Coronary artery (tissue), 2 donors: ENCODE measurements around the gene KRTAP5-11.

Source experiments
- DNase-seq: peaks from one replicate; pipeline ENCODE4 v3.0.0-alpha.2; 2017; ENCODE audit warnings: low spot score
- H3K27ac ChIP-seq, 2 donors: fragments of 200-600 bp; sonication (generic); one replicate each; pipeline ENCODE4 v1.5.1; 2016 to 2019
- H3K4me3 ChIP-seq: fragments of 200-600 bp; sonication (generic); 2 replicates; pipeline ENCODE4 v1.5.1; 2016; ENCODE audit warnings: mild to moderate bottlenecking, moderate library complexity
- CTCF ChIP-seq: fragments of 200-600 bp; sonication (generic); IDR thresholded peaks from one replicate; pipeline ENCODE4 v1.5.1; 2019; ENCODE audit warnings: antibody characterized with exemption

KRTAP5-11 gene

DNA sequence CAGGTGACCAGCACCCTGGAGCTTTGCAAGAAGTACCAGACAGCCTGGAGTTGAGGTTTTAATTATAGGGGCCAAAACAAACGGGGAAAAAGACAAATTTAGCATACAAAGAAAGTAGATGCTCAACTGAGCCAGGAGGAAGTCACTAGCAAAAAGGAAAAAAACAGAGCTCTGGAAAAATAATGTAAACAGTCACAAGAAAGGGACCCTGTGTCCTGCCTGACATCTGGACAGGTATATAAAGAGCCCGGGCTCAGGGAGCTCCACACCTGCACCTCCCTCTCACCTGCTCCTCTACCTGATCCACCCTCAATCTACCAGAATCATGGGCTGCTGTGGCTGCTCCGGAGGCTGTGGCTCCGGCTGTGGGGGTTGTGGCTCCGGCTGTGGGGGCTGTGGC is 17.4 kb downstream of the KRTAP5-11 start, which contains the start of gene KRTAP5-10:
KRTAP5-10 (plus strand) TSS at position 301 of the 400 bp plus-strand sequence; CDS start at position 326, 25 bp downstream.
- H3K27ac ChIP-seq = no peak within 1 kb of the TSS
- DNase-seq = no peak
- no peak for TF ChIP-seq CTCF
- H3K4me3 ChIP-seq = no peak within 1 kb of the TSS

DNA sequence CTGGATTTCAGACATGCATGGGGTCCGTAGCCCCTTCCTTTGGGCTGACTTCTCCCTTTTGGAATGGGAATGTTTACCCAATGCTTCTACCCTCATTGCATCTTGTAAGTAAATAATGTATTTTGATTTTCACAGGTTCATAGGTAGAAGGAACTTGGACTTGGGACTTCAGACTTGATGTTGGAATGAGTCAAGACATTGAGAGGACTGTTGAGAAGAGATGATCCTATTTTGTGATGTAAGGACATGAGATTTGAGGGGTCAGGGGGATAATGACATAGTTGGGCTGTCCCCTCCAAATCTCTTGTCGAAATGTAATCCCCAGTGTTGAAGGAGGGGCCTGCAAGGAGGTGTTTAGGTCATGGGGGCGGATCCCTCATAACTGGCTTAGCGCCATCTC is 18.2 kb downstream of the KRTAP5-11 start:
- TF ChIP-seq CTCF = no peak
- Histone ChIP-seq H3K4me3 (no peak overlapping the region), H3K27ac (no peak overlapping the region)
- DNase-seq = no peak

DNA sequence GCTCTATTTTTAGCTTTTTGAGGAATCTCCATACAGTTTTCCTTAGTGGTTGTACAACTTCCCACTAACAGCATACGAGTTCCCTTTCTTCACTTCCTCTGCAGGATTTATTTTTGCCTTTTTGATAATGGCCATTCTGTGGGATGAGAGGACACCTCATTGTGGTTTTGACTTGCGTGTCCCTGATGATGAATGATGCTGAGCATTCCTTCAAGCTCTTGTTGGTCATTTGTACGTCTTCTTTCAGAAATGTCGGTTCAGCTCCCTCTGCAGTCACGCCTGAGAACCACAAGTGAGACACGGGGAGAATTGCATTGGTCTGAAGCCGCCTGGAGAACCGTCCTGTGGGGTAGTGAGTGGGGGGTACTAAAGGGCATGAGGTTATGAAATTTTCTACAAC is 19.3 kb downstream of the KRTAP5-11 start:
- no peak for DNase-seq
- Histone ChIP-seq H3K27ac (no peak overlapping the region), H3K4me3 (no peak overlapping the region)
- no peak for TF ChIP-seq CTCF

DNA sequence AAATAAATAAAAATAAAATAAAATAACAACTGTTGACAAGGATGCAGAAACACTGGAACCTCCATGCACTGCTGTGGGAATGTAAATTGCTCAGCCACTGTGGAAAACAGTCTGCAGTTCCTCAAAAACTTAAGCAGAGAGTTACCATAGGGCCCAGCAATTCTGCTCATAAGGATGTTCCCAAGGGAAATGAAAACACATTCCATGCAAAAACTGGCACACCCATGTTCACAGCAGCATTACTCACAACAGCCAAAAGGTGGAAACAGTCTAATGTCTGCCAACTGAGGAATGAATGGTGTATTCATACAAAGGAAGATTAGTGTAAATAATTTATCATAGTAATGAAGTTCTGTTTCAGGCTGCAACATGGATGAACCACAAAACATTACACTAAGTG is 20.6 kb downstream of the KRTAP5-11 start:
- TF ChIP-seq CTCF = no peak
- no peak for DNase-seq
- Histone ChIP-seq H3K4me3 (no peak overlapping the region), H3K27ac (no peak overlapping the region)

DNA sequence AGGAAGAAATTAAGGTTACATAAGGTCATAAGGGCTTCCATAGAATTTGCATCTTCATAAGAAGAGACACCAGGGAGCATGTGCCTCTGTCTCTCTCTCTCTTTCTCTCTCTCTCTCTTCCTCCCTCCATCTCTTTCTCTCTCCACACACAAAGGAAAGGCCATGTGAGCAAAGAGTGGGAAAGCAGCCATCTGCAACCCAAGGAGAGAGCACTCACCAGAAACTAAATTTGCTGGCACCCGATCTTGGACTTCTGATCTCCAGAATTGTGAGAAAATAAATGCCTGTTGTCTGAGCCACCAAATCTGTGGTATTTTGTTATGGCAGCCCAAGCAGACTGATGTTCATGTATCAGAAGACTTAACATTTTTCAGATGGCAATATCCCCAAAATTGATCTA is 23.7 kb downstream of the KRTAP5-11 start:
- TF ChIP-seq CTCF = no peak
- no peak overlapping the region for H3K27ac ChIP-seq
- no peak for DNase-seq

GRCh38 chr11:71557257-71557656 is 25.4 kb downstream of the KRTAP5-11 start:
- TF ChIP-seq CTCF = no peak
- H3K4me3 ChIP-seq = no peak overlapping the region
- no peak overlapping the region for H3K27ac ChIP-seq
- DNase-seq = no peak

More for the DNA sequence above, 23.7 kb downstream of the KRTAP5-11 start:
- H3K4me3 ChIP-seq = no peak overlapping the region

- TF ChIP-seq CTCF = no peak
- H3K27ac ChIP-seq = no peak overlapping the region
Observed at GRCh38 chr11:71556018-71556417, 26.7 kb downstream of the KRTAP5-11 start.

More at GRCh38 chr11:71556018-71556417, 26.7 kb downstream of the KRTAP5-11 start:
- no peak overlapping the region for H3K4me3 ChIP-seq
- DNase-seq = no peak
